Measurements from ENCODE around the gene STAT1.
"Not testable (repeated sequence)": the region's sequence is repeated elsewhere in the genome, so short reads cannot be mapped to it uniquely, and the experiment has no call there.

The STAT1 gene

GRCh38 chr2:191006297-191006696 lies 7.7 kb downstream of the STAT1 start:
- DNase-seq, result no peak

DNA sequence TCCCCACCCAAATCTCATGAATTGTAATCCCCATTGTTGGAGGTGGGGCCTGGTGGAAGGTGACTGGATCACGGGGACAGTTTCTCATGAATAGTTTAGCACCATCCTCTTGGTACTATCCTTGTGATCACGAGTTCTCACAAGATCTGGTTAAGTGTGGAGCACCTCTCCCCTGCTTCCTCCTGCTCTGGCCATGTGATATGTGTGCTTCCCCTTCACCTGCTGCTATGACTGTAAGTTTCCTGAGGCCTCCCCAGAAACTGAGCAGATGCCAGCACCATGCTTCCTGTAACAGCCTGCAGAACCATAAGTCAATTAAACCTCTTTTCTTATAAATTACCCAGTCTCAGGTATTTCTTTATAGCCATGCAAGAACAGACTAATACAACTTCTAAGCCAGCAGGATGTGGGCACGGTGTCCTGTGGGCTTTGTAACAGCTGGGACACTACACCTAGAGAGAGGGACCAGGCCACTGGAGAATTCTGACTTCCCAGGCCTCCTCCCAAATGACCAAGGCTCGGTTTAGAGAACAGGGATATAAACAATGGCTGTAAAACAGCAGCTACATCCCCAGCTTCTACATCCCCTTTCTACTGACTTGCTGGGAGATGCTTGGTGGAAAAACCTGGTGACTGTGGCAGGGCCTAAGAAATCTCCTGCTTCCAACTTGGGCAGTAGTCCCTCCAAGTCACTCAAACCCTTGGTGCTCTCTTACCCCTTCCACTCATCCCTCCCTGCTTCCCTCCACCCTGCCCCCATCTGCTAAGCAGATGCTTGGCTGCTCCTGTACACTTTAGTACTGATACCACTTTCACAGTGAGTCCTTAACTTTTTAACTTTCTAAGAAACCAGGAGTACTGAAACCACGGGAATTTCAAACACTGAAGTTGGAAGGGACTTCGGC lies 10.3 kb downstream of the STAT1 start:
- no peak for DNase-seq

- no peak for DNase-seq
These were observed 12.3 kb downstream of the STAT1 start for GRCh38 chr2:191001624-191002023.

DNA sequence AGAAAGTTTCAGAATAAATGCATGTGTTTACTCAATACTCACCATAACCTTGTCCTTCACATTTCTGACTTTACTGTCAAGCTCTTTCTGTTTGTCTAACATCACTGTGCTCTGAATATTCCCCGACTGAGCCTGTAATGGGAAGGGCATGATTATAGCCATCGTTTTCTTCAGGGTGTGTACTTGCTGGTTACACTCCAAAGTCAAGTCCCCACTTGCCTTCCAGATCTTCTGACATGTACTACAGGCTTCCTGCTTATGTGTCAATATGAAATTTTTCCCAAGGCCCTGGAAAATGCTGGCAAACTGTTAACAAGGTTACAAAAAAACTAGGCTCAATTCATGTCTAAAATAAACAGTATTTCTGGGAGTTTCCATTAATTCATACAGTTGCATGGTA lies 12.9 kb downstream of the STAT1 start:
- no peak for DNase-seq

GRCh38 chr2:190999949-191000665 lies 13.9 kb downstream of the STAT1 start:
- DNase-seq, result no peak

DNA sequence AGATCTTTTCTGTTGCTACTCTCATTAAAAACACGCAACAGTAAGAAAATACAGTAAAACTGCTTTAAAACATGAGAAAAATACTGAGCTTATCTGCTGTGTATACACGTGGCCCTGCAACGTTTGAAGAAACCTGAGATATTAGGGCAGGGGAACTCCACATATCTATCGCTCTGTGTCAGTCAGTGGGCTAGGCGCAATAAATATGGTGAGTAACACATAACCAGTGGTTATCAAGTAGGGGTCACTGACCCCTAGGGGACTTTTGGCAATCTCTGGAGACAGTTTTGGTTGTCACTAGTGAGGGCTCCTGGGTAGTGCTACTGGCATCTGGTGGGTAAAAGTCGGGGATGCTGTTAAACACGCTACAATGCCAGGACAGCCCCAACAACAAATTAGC lies 14.9 kb downstream of the STAT1 start:
- DNase-seq, result no peak

DNA sequence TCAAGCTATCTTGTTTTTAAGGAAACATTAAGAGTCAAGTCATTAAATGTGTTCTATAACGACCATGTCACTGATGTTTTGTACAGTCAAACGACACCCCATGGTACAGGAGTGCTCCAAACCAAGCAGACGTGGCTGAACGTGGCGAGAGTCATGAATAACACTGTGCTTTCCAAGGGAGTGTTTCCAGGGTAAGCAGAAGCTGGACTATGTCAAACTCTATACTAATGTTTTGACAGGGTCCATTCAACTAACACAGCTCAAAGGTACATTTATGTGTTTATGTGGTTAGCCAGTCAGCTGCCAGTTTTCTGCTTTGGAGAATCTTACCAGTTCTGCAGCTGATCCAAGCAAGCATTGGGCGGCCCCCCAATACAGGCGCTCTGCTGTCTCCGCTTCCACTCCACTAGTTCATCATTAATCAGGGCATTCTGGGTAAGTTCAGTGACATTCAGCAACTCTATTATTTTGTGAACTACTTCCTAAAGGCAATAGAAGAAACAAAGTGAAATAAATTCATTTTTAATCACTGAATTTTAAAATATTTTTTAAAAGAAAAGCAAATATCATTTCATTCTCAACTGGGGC lies 16.4 kb downstream of the STAT1 start:
- peak in 1 of 3 experiments; percentile 42 for DNase-seq

GRCh38 chr2:190996947-190997346 lies 17.0 kb downstream of the STAT1 start:
- no peak for DNase-seq

- peak in 2 of 3 experiments; percentile 4 to 21 for DNase-seq
These were observed 17.5 kb downstream of the STAT1 start for GRCh38 chr2:190996338-190996946.

DNA sequence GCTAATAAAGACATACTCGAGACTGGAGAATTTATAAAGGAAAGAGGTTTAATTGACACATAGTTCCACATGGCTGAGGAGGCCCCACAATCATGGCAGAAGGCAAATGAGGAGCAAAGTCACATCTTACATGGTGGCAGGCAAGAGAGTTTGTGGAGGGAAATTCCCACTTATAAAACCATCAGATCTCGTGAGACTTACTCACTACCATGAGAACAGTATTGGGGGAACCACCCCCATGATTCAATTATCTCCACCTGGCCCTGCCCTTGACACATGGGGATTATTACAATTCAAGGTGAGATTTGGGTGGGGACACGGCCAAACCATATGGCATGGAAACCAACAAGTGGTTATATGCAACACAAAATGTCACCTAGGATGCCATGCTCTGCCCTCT lies 18.7 kb downstream of the STAT1 start:
- DNase-seq, result not testable (repeated sequence)

DNA sequence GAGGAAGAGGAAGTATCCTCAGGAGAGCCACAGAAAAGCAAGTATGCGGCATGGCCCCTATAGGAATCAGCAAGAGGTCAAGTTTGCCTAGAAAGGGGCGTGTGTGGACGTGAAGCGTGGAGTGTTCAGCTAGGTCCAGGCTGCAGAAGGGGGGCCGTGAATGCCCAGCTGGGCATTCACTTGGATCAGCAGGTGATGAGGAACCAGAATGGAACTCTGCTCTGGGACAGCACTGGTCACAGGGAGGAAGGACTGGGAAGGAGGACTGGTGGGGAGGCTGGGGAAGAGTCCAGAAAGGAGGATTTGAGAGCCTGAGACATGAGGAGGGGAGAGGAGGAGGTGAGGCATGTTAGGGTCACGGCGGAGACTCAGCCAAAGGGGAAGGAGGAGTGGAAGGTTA lies 19.8 kb downstream of the STAT1 start:
- no peak for DNase-seq

DNA sequence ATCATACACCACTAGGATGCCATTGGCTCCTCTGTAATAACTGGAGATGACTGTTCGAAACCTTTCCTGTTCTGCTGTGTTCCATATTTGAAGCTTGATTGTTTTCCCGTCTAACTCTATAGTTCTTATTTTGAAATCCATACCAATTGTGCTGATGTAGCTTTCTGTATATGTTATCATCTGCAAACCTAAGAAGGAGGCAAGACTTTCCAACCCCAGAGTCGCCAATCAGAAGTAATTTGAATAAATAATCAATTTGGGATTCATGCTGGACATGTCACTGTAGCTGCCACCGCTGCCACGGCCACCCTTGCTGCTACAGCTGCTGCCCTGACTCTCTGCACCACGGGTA lies 20.7 kb downstream of the STAT1 start:
- no peak for DNase-seq

- no peak for DNase-seq
These were observed 23.8 kb downstream of the STAT1 start for GRCh38 chr2:190990132-190990531.

DNA sequence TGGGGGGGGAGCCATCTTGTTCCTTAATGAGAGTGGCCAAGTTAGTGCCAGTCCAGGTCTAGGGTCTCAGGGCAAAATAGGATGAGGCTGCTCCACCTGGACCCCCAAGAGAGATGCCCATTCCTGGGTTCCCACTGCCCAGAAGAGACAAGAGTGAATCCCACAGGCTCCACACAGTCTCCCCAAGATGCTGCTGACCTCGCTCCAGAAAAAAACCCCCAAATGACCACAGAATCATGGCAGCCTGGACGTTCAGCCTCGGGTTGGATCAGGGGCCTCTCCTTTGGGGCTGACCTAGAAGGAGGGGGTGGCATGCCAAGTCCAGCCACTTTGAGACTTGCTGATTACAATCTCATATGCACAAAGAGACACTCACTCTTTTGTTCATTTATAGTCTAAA lies 25.1 kb downstream of the STAT1 start:
- DNase-seq, result no peak

DNA sequence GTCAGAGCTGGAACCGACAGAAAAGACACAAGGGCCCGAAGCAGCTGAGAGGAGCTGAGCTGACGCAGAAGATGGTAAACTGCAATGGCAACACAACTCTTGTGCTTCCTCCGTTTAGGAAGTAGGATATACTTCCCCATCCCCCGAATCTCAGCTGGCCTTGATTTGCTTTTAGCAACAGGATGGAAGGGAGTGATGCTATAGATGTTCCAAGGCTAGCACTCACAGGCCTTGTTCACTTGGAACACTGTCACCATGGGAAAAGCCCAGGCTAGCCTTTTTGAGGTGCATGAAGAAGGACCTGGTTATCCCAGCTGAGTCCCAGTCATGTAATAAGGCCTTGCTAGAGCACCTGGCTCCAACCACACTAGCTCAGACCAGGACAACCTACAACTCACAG lies 26.0 kb downstream of the STAT1 start:
- no peak for DNase-seq

DNA sequence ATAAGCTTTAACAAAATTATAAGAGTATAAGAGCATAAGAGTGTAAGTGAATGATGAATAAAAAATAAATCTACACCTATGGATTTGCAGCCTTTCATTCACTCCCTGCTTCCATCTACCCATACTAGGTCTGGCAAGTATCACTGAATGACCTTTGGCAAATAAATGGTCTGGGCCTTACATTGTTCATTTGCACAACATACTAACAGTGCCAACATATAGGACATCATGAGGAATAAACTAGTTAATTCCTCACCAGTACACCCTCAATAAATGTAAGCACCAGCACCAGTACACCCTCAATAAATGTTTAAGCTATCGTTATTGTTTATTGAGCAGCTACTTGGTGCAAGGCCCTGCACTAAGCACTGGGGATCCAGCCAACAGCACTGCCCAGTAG lies 26.9 kb downstream of the STAT1 start:
- DNase-seq, result no peak

DNA sequence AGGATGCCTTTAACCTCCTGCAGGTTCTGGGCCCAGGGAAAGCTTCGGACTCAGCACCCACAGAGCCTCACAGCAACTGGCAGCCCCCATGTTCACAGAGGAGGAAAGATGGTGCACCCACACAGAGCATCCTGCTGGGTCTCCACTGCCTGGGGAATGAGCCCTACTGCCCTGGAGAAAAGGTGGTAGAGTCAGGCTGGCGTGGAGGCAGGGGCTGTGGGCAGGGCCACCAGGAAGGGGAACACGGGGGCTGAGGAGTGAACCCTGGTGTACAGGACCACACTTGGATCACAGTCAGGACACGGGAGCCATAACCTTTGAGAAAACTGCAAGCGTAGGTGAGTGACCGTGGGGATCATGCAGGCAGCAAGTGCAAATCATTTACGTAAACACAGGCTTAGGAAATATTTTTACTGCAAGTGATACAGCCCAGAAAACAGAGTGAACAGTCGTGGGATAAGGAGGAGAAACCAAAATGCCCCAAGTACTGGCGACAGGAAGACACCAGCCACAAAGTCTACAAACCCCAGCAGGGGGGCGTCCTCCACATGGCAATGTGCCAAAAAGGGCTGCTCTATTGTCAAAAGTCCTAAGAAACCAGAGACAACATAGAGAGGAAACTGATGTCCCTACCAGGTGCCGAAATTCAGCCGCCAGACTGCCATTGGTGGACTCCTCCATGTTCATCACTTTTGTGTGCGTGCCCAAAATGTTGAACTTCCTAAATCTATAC lies 27.6 kb downstream of the STAT1 start:
- DNase-seq, result peak; percentile 2 to 63 (median 45)

- no peak for DNase-seq
These were observed 29.4 kb downstream of the STAT1 start for GRCh38 chr2:190984595-190984994.

DNA sequence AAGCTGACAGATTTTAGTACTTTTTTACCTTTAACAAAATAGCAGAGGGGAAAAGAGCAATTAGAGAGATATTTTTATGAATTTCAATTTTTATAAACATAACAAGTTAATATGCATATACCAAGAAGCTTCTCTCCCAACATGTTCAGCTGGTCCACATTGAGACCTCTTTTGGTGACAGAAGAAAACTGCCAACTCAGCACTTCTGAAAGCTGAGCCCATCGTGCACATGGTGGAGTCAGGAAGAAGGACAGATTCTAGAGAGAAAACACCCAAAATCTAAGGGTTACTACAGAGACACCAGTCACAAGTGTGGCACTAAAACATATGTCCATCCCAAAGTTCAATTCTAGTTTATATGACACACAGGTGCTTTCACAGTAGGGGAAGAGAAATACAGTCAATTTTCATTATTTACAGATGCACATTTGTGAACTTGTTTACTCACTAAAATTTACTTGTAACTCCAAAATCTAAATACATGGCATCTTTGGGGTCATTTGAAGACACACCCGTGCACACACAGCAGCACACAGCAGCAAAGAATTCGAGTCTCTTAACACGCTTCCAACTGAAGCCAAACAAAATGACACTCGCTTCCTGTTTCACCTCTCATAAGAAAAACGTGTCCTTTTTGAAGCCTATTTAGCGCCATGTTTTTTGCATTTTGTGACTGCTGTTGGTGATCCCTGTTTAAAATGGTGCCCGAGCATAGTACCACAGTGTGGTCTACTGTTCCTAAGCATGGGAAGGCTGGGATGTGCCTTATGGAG lies 31.5 kb downstream of the STAT1 start:
- DNase-seq, result no peak

DNA sequence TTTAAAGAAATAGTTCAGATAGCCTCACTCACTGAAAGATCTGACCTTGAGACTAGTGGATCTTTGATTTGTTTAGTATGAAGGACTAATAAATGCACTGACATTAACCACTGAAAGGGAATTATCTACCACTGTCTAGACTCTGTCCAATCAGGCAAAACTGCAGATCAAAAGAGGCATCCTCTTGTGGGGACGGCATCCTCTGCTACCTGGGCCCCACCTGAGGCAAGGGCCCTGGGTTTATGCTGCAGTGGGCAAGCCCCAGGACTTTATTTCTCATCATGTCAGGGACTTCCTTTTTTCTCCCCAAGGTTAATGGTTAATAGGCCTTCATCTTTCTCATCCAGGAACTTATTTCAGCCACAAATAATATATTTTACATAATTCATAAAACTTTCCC lies 32.2 kb downstream of the STAT1 start:
- no peak for DNase-seq

GRCh38 chr2:190981333-190981732 lies 32.6 kb downstream of the STAT1 start:
- no peak for DNase-seq

GRCh38 chr2:190980630-190981209 lies 33.3 kb downstream of the STAT1 start:
- no peak for DNase-seq

Measured in NCI-H1417 (cell line).